Measurements from ENCODE around the gene ATG16L2.
A peak's percentile ranks its signal among the peaks of the same experiment; 100 is the strongest.
"Not testable (repeated sequence)": the region's sequence is repeated elsewhere in the genome, so short reads cannot be mapped to it uniquely, and the experiment has no call there.

ATG16L2 gene

DNA sequence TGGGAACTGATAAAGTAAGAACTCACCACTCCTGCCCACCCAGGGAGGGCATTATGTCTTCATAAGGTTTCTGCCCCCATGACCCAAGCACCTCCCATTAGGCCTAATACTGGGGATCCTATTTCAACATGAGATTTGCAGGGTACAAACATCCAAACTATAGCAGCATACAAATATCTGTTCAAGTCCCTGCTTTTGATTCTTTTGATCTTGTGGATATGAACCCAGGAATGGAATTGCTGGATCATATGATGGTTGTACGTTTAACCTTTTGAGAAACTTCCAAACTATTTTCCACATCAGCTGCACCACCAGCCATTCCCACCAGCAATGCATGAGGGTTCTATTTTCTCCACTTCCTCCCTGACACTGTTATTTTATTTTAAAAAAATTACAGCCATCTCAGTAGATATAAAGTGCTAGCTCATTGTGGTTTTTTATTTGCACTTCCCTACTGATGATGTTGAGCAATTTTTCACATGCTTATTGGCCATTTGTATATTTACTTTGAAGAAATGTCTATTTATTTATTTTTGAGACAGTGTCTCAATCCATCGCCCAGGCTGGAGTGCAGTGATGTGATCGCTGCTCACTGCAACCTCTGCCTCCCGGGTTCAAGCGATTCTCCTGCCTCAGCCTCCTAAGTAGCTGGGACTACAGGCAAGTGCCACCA, 7.1 kb upstream of the ATG16L2 start:
- DNase-seq, result no peak

DNA sequence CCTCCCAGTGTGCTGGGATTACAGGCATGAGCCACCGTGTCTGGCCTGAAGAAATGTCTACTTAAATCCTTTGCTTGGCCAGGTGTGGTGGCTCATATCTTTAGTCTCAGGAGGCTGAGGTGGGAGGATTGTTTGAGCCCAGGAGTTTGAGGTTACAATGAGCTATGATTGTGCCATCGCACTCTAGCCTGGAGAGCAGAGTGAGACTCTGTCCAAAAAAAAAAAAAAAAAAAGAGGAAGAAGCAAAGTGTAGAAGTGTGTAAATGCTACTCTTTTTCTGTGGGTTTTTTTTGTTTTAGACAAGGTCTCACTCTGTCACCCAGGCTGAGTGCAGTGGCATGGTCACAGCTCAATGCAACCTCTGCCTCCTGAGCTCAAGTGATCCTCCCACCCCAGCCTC, 6.4 kb upstream of the ATG16L2 start:
- DNase-seq, result no peak

DNA sequence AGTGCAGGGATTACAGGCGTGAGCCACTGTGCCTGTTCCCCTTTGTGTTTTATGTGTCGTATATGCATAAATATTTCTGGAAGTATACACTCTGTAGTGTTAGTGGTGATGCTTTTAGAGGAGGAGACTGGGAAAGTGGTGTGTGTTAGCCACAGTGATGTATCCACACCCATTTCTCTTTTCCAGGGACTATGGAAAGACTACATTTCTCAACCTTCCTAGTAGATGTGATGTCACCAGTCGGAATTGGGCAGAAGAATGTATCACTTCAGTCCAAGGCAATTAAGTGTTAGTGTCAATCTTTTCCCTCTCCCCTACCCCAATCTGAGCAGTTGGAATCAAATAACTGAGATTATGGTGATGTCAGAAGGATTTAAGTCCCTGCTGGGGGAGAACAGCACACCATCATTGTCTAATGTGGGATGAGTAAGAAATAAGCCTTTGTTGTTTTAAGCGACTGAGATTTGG, 5.8 kb upstream of the ATG16L2 start:
- DNase-seq, result no peak

DNA sequence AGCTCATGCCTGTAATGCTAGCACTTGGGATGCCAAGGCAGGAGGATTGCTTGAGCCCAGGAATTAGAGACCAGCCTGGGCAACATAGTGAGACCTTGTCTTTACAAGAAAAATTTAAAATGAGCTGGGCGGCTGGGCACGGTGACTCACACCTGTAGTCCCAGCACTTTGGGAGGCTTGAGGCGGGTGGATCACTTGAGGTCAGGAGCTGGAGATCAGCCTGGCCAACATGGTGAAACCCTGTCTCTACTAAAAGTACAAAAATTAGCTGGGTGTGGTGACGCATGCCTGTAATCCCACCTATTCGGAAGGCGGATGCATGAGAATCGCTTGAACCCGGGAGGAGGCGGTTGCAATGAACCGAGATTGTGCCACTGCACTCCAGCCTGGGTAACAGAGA, 2.5 kb upstream of the ATG16L2 start:
- DNase-seq, result not testable (repeated sequence)

DNA sequence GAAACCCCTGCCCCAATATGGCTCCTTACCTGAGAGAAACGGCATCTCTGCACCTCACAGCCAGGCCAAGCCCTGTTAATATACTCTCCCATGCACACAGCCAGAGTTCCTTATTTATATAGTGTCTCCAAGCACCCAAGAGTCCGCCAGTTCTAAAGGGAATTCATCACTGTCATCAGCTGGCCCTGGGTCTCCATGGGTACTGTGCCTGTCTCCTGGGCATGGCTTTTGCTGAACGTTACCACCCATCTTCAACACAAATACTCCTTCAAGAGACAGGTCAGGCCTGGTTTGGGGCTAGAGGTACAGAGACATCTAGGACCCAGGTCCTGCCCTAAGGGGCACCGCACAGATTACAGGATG, 1.6 kb upstream of the ATG16L2 start:
- no peak for DNase-seq

DNA sequence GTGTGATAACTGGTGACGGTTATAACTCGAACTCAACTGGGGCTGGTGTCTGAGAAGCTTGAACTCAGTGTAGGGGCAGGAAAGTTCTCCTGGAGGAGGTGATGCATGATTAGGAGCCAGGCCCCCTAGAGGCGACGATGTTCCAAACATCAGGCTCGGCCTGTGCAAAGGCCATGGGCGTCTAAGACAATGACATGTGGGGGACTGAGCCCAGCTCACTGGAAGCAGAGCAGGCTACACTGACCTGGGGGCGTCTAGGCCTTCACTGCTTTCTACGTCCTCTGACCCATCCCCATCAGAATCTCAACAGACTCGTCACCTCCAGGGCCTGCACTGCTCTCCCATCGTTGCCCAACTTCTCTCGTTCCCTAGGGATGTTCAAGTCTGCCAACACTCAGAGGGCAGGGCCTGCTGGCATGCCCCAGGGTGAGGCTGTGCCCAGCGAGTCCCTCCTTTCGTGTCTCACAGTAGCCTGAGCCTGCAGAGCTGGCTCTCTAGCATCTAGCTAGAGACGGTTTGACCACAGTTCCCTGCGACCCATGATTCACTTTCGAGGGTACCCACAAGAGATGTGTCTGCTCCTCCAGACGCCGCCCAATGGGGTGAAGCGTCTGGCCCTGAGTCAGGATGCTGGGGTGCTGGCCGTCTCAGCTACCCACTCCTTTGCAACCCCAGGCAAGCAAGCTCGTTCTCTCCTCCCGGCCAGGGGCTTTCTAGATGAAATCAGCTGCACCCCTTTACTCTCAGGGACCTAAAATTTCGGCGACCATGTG, 1.1 kb upstream of the ATG16L2 start:
- no peak for DNase-seq

DNA sequence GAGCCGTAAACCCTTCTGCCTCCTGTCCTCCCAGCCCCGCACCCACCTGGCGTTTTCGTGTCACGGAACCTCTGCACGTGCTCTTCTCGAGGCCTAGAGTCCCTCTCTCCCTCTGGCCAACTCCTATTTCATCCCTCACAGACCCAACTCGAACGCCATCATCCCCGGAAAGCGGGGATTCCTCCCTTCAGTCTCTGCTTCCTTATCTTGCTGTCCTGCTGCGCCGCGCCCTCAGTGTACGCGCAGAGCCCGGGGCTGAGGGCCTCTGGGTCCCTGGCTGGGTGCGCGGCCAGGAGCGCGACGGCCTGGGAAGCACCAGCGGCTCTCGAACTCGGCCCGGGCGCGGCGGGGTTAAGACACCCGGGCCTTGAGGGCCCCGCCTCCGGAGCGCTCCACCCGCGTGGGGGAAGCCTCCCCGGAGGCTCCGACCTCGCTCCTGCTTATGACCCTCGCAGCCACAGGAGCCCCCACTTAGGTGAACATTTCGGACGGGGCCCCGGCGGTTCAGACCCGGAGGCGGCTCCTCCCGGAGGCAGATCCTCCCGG, 398 bp upstream of the ATG16L2 start:
- peak; percentile 81 for DNase-seq

DNA sequence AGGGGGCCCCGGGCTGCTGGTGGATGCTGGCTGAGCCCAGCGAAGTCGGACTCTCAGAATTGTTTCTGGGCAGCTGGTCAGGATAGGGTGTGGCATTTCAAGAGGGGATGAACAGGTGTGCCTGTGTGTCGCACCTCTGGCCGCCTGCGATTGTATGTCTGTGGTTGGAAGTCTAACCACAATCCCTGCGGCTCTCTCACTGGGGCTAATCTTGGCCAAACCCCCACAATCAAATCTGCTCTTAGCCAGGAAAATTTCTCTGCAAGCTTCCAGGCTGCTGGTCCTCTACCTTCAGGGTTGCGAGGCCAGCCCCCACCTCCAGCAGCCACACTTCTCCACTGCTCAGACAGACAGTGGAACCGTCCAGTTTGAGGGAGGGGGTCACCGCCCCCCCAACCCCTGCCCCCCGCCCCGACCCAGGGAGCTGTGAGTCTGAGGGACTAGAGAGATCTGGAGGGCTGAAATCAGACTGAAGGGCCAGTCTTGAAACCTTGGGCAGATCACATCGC, 953 bp downstream of the ATG16L2 start:
- no peak for DNase-seq

DNA sequence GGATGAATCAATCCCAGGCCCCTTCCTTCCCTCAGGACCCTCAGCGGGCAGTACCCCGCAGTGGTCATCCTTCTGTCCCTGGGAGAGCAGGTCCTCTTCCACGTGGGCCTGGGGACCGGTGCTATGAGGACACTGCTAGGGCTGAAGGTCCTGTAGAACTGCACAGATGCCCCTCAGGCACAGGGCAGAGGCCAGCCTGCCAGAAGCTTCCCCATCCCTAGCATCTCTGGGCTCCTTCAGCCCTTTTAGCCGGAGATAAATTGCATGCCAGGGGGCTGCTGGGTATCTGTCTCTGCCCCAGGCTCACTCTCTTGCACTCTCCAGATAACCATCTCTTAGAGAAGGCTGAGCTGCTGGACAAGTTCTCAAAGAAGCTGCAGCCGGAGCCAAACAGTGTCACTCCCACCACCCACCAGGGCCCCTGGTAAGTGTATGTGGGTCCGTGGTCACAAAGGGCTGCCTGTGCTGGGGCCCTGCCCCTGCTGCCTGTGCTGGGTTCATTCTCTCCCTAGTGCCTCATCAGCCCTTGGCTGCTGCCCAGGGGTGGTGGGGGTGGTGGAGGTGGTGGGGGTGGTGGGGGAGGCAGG, 2.3 kb downstream of the ATG16L2 start:
- DNase-seq, result no peak

DNA sequence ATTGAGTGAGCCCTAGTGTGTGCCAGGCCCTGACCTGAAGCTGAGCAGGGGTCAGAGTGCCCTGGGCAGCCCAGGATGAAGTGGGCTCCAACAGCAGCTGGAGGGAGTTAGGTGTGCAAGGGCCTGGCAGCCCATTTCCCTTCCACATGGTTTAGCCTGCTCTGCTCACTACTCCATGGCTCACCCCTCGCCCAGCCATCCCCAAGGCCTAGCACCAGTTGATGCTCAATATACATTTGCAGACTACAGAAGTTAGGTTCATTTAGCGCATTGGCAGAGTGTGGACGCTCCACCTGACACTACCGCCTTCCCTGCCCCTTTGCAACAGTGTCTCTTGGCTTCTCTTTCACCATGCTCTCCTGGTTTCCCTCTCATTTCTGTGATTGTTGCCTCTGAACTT, 3.8 kb downstream of the ATG16L2 start:
- no peak for DNase-seq

DNA sequence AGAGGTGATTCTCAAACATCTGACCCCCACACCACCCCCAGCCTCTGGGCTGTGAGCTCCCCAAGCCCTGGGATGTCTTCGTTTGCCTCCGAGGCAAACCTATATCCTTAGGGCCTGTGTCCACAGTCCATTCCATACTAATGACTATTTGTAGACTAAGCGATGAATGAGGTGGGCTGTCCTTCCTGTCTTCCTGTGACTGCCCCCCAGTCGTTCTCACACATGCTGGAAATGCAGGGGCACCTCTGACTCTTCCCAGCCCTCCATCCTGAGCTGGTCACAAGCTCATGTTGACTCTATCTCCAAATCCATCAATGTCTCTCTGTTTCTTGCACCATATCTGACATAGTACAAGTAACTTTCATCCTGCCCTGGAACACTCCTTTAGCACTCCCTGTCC, 4.8 kb downstream of the ATG16L2 start:
- no peak for DNase-seq

DNA sequence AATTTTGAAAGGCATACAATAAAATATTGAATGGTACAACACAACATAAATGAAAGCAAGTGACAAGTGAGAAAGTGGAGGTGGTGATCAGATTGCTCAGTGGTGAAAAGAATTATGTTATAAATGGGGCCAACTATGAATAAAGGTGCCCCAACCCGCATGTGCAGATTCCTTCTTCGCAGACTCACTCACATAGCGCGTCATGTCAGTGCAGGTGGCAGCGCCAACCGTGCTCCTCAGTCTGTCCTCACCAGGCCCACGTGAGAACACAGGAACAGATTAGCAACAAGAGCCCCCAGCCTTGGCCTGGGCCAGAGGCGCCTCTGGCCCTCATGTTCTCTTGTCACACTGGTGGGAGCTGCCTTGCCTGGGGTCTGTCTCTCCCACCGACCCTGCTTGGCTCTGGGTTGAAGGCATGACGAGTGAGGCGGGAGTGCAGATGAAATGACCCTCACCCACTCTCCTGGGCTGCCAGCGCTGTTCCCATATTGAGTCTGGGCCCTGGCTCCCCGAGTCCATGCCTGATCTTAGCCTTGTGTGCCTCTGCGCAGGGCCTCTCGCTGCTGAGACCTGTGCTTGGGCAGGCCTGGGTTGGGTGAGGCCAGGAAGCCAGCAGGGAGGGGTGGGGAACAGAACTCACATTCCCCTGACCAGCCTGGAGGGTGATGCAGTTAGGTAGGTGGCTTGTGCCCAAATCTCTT, 6.4 kb downstream of the ATG16L2 start:
- DNase-seq, result no peak

DNA sequence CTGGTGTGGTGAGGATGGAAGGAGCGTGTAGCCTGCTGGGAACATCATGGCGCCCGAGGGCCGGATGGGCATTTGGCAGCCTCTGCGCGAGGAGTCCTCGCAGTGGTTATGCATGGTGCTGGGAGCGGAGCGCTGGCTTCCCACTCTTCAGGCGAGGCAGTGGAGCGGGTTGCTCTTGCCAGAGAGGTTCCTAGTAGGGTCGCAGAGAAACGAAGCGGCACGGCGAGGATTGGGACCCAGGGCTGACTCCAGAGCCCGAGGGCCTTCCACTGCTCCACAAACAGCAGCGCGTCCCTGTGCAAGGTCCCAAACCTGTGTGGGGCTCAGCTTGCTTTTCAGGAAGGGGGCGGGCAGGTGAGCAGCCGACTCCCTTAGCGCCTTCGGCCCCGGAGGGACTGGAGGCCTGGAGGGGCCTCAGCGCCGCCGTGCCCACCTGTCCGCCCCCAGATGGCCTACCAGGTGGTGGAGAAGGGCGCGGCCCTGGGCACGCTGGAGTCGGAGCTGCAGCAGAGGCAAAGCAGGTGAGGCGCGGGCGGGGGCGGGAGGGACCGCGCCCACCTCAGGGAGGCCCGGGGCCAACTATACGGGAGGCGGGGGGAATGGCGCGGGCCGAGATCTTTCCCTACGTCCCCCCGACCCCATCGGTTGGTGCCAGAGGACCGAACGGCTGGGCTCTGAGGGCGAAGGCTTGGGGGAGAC, 7.2 kb downstream of the ATG16L2 start:
- DNase-seq, result no peak

DNA sequence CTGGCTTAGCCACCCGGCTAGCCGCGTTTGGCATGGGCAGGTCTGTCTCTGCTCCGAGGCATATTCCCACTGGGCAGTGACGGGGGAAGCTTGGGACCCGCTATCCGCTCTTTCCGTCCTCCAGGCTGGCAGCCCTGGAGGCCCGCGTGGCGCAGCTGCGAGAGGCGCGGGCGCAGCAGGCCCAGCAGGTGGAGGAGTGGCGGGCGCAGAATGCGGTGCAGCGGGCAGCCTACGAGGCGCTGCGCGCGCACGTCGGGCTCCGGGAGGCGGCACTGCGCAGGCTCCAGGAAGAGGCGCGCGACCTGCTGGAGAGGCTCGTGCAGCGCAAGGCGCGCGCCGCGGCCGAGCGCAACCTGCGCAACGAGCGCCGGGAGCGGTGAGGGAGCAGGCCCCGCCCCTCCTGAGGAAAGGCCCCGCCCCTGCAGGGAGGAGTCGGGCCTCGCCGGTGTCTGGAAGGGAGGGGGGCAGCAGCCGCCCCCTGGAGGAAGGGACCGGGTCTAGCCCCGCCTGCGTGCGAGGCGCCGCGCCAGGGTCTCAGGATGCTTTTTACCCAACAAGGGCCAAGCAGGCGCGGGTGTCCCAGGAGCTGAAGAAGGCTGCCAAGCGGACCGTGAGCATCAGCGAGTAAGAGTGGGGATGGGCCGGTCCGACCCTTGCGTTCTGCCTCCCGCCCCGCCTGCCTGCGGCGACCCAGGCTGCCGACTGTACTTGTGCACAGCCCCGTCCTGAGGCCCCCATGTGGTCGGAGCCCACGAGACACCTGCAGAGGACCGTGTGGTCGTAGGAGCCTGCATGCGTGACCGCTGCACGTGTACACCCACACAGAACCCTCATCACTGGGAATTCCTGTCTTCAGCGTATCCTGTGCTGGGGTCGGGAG, 7.9 kb downstream of the ATG16L2 start:
- DNase-seq, result peak; percentile 69

DNA sequence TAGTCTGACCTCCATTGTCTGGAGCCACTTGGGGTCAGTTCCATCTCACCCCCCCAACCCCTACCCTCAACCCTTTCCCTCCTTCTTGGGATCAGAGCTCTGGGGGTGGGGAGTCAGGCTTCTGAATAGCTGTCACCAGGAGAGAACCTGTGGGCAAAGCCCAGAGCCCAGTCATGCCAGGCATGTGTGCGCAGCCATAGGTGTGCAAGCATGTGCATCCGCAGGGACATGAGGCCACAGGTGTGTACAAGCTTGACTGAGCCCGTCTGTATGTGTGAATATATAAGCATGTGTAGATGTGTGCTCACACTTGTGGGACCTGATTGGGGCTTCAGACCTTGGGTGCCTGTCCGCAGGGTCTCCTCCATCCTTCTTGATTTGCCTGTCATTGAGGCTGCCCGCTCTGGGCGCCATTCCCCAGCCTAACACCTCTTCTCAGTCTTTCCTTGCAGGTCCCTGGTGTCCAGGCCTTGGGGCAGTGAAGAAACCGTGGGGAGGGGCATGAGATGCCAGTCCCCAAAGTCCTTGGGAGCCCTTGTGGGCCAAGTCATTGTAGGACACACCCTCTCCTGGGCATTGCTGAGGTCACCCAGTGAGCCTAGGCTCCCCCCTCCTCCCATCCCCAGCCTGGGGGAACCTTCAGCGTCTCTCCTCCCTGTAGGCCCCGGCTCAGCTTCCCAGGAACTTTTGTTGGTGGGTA, 9.0 kb downstream of the ATG16L2 start:
- no peak for DNase-seq

DNA sequence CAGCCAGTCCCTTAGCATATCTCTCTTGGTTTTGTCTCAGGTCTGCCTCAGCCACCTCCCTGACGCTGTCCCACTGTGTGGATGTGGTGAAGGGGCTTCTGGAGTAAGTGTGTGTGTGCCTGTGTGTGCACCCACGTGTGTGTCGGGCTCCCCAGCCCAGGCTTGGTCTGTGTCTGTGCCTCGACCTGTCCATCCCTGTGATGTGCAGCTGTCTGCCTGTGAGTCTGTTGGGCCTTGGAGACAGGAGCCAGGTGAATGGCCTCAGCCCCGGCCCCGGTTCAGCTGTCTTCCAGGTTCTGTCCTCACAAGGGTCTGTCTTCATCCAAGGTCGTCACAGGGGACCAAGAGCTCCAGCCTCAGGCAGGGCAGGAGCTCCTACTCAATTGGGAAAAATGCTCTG, 9.8 kb downstream of the ATG16L2 start:
- DNase-seq, result no peak

DNA sequence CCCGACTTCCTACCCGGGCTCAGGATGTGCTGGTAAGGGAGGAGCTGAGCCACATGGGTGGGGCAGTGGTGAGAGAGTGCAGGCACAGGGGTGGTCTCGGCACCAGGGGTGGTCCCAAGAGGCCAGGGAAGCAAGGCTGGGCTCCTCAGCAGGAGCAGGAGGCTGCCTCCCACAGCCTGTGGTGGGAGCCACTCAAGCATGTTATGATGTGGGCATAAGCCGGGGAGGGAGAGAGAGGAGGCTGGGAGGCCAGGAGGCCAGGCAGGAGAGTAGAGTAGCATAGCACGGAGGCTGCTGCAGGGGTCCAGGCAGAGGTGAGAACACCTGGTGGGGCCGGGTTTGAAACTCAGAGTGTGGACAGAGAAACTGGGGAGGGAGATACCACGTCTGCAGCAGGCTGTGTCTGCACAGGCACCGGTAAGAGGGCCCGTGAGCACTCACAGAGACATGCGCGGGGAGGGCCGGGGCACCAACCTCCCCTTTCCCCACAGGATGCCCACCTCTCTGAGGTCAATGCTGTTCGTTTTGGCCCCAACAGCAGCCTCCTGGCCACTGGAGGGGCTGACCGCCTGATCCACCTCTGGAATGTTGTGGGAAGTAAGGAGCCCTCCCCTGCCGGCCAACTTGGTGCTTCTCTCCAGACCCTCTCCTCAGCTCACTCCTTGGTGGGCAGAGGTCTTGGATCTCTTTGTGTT, 10.7 kb downstream of the ATG16L2 start:
- DNase-seq, result no peak

DNA sequence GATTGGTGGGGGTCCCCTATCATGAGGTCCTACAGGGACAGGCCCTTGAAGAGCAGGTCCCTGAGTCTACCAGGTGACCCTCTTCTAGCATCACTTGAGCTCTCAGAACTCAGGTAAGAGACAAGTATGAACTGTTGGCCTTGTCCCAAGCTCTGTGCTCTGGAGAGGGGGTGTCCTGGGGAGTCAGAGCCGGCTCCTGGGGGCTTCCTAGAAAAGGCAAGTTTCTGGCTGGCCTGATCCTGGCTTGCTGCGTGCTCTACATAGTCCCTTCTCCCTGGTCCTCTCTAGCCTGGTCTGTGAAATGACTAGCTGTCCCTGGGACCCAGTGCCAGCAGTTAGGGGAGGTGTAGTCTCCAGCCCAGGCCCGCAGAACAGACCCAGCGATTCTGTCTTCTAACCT, 11.4 kb downstream of the ATG16L2 start:
- DNase-seq, result no peak

DNA sequence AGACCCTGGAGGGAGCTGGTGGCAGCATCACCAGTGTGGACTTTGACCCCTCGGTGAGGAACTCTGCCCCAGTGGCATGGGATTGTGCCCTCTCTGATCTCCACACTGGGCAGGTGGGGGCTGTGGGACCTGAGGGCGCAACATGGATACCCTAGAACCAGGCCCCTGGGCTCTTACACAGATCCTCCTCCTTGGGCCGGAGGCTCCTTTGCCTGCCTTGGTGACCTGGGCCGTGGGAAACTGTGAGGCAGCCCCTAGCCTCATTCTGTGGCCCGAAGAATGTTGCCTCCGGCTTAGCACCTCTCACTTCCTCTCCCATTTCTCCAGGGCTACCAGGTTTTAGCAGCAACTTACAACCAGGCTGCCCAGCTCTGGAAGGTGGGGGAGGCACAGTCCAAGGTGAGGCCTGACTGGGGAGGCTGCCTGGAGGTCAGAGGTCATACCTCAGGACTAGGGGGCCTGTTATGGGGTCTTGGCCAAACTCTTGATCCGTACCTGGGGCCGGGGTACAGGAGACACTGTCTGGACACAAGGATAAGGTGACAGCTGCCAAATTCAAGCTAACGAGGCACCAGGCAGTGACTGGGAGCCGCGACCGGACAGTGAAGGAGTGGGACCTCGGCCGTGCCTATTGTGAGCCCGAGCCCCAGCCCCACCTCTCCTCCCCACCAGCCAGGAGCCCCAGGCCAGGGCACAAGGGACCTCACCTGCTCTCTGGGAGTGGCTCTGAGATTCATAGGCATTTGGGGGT, 12.2 kb downstream of the ATG16L2 start:
- no peak for DNase-seq
